IMR-90 (cell line): ENCODE data around the gene CDR2L.

ENCODE experiments used
- MAFK ChIP-seq: IDR thresholded peaks from 2 replicates; pipeline ENCODE4 v1.6.1; 2012; ENCODE audit warnings: low read depth, low read length, improper control_type of control experiment
- POLR2A ChIP-seq: IDR thresholded peaks from 2 replicates; pipeline ENCODE4 v1.6.1; 2012; ENCODE audit warnings: mild to moderate bottlenecking, low read depth, low read length
- RFX5 ChIP-seq: IDR thresholded peaks from 2 replicates; pipeline ENCODE4 v1.8.0; 2012; ENCODE audit warnings: low read depth, mild to moderate bottlenecking, low read length, moderate library complexity
- SMC3 ChIP-seq: fragments of 150-350 bp; IDR thresholded peaks from 2 replicates; pipeline ENCODE4 v1.6.1; 2016; ENCODE audit warnings: low read depth, mild to moderate bottlenecking, antibody characterized with exemption, low read length, moderate library complexity
- TF ChIP-seq, protein P1 (sequence below): conservative IDR thresholded peaks from 2 replicates; pipeline ENCODE4 v1.5.1; 2012; ENCODE audit warnings: mild to moderate bottlenecking, low read depth, low read length, improper control_type of control experiment

- TF ChIP-seq, protein P1, sequence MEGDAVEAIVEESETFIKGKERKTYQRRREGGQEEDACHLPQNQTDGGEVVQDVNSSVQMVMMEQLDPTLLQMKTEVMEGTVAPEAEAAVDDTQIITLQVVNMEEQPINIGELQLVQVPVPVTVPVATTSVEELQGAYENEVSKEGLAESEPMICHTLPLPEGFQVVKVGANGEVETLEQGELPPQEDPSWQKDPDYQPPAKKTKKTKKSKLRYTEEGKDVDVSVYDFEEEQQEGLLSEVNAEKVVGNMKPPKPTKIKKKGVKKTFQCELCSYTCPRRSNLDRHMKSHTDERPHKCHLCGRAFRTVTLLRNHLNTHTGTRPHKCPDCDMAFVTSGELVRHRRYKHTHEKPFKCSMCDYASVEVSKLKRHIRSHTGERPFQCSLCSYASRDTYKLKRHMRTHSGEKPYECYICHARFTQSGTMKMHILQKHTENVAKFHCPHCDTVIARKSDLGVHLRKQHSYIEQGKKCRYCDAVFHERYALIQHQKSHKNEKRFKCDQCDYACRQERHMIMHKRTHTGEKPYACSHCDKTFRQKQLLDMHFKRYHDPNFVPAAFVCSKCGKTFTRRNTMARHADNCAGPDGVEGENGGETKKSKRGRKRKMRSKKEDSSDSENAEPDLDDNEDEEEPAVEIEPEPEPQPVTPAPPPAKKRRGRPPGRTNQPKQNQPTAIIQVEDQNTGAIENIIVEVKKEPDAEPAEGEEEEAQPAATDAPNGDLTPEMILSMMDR: no peak
- TF ChIP-seq POLR2A: no peak
- no peak for TF ChIP-seq SMC3
- no peak for TF ChIP-seq RFX5
- no peak for TF ChIP-seq MAFK
Measured at GRCh38 chr17:75039238-75039637, 51.8 kb downstream of the CDR2L start.
